Transverse colon (tissue), 4 donors: ENCODE measurements around the gene COBLL1.

Experiments
- CTCF ChIP-seq, 5 experiments: fragments of 200-600 bp in 3 of 5; fragments of 450-650 bp in 2 of 5; sonication (generic) in 3 of 5; IDR thresholded peaks; 1 replicate in 2 of 5; 2 replicates in 3 of 5; pipeline ENCODE4 v1.5.1; 2016 to 2017; ENCODE audit warnings: antibody characterized with exemption in 5 of 5, inconsistent platforms in 3 of 5, mild to moderate bottlenecking in 2 of 5, moderate library complexity in 1 of 5
- POLR2A ChIP-seq: fragments of 450-650 bp; IDR thresholded peaks from one replicate; pipeline ENCODE4 v1.6.1; 2016; ENCODE audit warnings: antibody characterized with exemption, mild to moderate bottlenecking, moderate library complexity
- POLR2AphosphoS5 ChIP-seq, 3 donors: sonication (generic); formaldehyde crosslinking; IDR thresholded peaks; one replicate each; pipeline ENCODE4 v1.6.1; 2016; ENCODE audit warnings: antibody characterized with exemption in 3 of 3

- TF ChIP-seq CTCF (IDR thresholded peaks at IDR 0.05) (no peak), POLR2AphosphoS5 (IDR thresholded peaks at IDR 0.05) (no peak), POLR2A (no peak)
Measured at GRCh38 chr2:164816900-164817299, 24.7 kb downstream of the COBLL1 start.
